ENCODE results near the gene DDHD1. TPM values are rescaled to one million over a fixed set of nuclear protein-coding genes. Genes with fewer than 3 reads are reported as not detected.

DDHD1 gene
- total RNA-seq, 1 experiment from 2014 or later, result 15.7 TPM

GRCh38 chr14:53042480-53042879, 110.6 kb downstream of the DDHD1 start:
- no peak overlapping the region for H3K4ac ChIP-seq (ENCODE audit: low read depth, low read length)
- Mint-ChIP-seq H3K27ac (no peak overlapping the region; a peak in 1 of 7 replicates), H3K27me3 (ENCODE audit: low read depth) (no peaks in the 10 kb centered on the region), H3K4me1 (no peaks in the 10 kb centered on the region), H3K36me3 (ENCODE audit: insufficient read depth in 1 of 3, low read depth in 3 of 3) (peaks cover 14 to 35% (median 15%) of the 10 kb centered on the region in 3 experiments), H3K9me3 (no peaks in the 10 kb centered on the region), H3K4me3 (no peak overlapping the region)
- H4K20me1 ChIP-seq (ENCODE audit: control insufficient read depth, insufficient read depth, insufficient read length), result no peaks in the 10 kb centered on the region
- no peak for TF ChIP-seq CTCF (conservative IDR thresholded peaks at IDR 0.05)
- H4K5ac ChIP-seq (ENCODE audit: insufficient read length, low read depth, low read length), result no peak overlapping the region
- no peak overlapping the region for H3K27ac ChIP-seq (ENCODE audit: insufficient read length, low read depth, low read length)
- H3T11ph ChIP-seq (ENCODE audit: low read length), result no peak overlapping the region
- H2BK12ac ChIP-seq (ENCODE audit: insufficient read length, low read depth, low read length), result no peak overlapping the region
- no peak overlapping the region for H3K14ac ChIP-seq (ENCODE audit: insufficient read depth, low read length)
- WGBS (ENCODE audit: extremely low coverage, insufficient read length, low lambda C conversion rate), result no CpG with 5 or more reads among the region's 4 CpGs
- H2BK20ac ChIP-seq (ENCODE audit: low read depth, low read length, poor library complexity, severe bottlenecking), result no peak overlapping the region
- no peak overlapping the region for H3K18ac ChIP-seq (ENCODE audit: insufficient read length, low read depth, low read length)
- no peak for DNase-seq
- no peaks in the 10 kb centered on the region for H3K4me1 ChIP-seq (ENCODE audit: insufficient read depth, low read length)
- no peaks in the 10 kb centered on the region for H3K79me2 ChIP-seq (ENCODE audit: insufficient read depth, low read length)
- H3K56ac ChIP-seq (ENCODE audit: insufficient read length, low read depth, low read length), result no peak overlapping the region
- no peaks in the 10 kb centered on the region for H3K23me2 ChIP-seq (ENCODE audit: insufficient read length, low read depth, low read length, poor library complexity, severe bottlenecking)
- no peak overlapping the region for H2BK5ac ChIP-seq (ENCODE audit: insufficient read length, low read length)
- no peak overlapping the region for H2BK15ac ChIP-seq (ENCODE audit: low read depth, low read length)
- H4K8ac ChIP-seq (replicated peaks; ENCODE audit: insufficient read length, low read depth, low read length), result no peak overlapping the region
- no peak overlapping the region for H4K91ac ChIP-seq (ENCODE audit: insufficient read length, low read depth, low read length)
- no peak overlapping the region for H3K4me2 ChIP-seq (ENCODE audit: insufficient read depth, insufficient read length, low read length)
- no peaks in the 10 kb centered on the region for H3K27me3 ChIP-seq (ENCODE audit: insufficient read depth, low read length)
- no peak overlapping the region for H2AFZ ChIP-seq (ENCODE audit: low read length)
- H3K79me1 ChIP-seq (ENCODE audit: insufficient read depth, low read depth, low read length, poor library complexity, severe bottlenecking), result no peaks in the 10 kb centered on the region
- H2AK5ac ChIP-seq (ENCODE audit: insufficient read length, low read length), result no peak overlapping the region
- no peaks in the 10 kb centered on the region for H3K9me3 ChIP-seq (ENCODE audit: control insufficient read depth, low read depth, low read length)
- no peak overlapping the region for H3K23ac ChIP-seq (ENCODE audit: insufficient read length, low read depth, low read length)
- H2BK120ac ChIP-seq (ENCODE audit: low read depth, low read length, poor library complexity, severe bottlenecking), result no peak overlapping the region
- H3K9ac ChIP-seq (ENCODE audit: extremely low read depth, insufficient read length, low read length), result no peak overlapping the region
